Islet of Langerhans (tissue), 1 donor: ENCODE data around the gene ANKRD50.

Experiments
- FAIRE-seq: peaks from one replicate; lab custom pipeline; 2011; peaks lifted over from hg19 to GRCh38; lab: Jason Lieb, UNC

The ANKRD50 gene

DNA sequence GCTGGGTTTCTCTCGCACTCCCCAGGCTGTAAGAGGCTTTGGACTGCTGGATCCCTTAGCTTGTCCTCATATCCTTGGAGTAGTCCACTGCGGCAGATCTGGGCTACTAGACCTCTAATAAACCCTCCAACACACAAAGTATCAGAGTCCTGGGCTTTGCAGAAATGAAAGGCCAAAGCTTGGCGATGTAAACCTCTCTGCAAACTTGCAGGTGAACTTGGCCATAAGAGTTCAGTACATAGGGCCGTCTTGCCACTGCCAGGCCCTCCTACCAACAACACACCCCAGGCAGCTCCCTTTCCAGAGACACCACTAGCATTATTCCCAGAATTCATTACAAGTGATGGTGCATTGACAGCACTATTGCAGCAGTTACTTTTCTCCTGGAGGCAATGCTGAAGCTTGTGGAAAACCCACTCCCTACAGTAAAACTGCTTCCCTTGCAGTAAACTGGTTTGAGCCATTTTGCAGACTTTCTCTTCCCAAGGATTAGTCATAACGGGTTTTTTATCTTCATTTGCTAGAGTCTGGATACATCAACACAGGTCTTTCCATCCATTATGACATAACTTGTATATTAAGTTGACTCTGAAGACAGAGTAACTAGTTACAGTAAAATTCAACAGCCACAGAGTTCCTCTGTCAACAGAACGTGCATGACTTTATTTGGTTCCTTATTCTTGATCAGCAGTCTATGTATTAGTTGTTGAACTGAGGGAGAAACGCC, 2.4 kb downstream of the ANKRD50 start:
- no peak for FAIRE-seq

DNA sequence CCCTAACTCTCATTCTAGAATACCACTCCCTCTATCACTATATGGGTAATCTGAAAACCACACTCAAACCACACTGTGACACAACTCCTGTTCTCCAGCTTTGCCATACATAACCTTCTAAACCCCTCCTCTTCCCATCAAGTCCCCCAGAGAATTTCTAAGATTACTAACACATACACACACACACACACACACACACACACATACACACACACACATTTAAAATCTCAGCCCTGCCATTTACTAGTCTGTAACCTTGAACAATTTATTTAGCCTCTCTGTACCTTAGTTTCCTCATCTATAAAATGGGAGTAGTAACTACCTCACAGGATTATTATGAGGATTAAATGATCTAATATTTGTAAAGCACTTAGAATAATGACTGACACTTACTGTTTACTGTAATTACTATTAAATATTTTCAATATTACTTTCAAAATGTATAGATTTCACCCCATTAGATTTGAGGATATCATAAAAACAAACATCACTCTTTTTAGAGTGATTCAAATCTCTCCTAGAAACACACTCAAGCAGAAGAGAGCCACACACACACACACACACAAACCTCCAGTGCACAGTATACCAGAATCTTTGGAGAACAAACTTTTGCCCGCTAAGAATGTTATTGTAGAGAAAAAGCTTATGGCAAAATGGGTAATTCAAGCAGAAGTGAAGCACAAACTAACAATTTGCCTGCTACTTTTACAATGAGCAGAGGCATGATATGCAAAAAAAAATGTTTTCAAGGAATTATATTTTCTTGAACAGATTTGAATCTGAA, 3.8 kb downstream of the ANKRD50 start:
- FAIRE-seq = no peak

DNA sequence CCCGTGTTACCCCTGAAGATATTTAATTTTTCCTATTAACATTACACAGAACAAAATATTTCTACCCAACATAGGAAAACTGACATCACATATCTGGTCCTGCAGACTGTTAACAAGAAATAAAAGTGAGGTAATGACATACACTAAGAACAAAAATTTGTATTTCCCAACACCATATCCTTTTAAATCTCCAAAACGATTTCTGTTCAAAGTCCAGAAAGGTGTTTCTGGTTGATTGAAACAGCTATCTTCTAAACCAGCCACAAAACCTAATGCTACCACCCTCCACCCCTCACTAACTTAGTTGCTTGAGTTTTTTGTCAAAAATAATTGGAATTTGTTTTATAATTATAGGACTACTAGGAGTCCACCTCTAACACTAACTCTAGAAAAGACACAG, 7.1 kb downstream of the ANKRD50 start:
- FAIRE-seq = no peak

- FAIRE-seq = no peak
Measured at GRCh38 chr4:124703154-124703553, 9.4 kb downstream of the ANKRD50 start.

GRCh38 chr4:124697441-124697840, 15.1 kb downstream of the ANKRD50 start:
- FAIRE-seq = no peak

DNA sequence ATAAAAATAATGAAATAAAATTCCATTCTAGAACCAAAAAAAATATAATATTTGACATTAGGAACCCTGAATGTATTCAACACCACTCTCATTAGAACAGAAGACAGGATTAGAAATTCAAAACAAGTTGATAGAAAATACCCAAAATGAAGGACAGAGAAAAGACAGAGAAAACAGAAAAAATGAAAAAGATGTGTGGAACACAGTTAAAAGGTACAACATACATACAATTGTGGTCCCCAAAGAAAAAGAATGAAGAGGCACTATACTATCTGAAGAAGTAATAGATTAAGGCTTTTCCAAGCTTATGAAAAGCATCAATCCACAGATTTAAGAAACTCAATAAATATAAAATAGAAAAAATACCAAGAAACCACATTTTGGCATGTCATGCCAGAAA, 16.4 kb downstream of the ANKRD50 start:
- FAIRE-seq = no peak

DNA sequence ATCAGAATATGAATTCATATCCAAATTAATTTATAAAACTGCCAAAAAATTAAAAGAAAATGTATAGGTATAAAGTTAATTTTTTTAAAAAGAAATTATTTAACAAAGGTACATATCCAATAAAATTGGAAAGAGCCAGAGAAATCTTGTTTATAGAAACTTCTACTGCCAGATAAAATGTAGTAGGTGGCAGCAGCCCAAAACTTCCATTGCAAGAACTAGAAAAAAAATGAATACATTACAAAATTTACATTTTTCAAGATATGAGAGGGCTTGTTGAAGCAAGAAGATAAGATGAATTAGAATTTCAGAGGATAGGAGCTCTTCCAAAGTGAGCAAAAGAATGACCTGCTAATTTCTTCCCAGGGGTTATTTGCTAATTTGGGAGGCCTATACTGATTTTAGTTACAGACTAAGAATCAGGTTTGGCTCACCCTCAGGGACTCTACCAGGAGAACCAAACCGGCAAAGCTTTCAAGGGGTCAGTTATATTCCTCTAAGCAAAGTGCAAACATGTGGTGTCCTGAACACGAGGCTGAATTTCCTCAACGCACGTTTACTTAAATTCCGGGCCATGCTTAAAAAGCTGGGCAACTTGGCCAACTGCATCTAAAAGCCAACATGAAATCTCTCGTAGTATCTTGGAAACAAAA, 17.5 kb downstream of the ANKRD50 start:
- peak; percentile 30 for FAIRE-seq

DNA sequence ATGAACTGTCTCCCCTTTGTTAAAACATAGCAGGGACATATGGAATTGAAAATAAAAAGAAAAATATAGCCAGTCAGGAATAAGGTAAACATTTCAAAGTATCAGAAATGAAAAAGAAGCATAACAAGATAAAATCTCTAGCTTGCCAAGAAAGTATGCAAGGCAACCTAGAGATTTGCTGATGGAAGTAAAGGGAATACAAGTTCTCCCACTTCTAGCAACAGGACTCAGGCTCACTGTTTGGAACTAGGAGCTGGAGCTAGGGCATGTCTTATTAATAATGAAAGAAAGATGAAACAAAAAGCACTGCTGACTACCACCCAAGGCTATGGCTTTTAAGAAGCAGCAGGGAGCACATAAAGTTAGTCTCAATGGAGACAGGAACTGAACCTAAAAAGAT, 18.2 kb downstream of the ANKRD50 start:
- no peak for FAIRE-seq

- no peak for FAIRE-seq
Measured at GRCh38 chr4:124691801-124692200, 20.7 kb downstream of the ANKRD50 start.

DNA sequence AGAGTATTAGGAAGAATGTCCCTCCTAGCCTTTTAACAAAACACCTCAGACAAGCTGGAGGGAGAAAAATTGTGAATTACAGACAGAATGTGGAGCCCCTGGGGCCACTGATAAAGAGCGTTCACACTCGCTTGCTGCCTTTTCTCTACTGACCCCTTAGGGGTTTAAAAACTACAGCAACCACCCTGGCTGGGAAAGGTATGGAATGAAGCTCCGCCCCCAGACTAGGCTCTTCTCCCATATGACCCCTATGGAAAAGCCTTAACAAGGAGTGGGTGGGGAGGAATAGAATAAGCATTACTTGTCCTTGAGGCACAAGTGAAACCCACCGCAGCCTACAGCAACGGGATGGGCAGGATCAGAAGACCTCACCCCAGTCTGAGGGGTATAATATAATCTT, 26.3 kb downstream of the ANKRD50 start:
- no peak for FAIRE-seq

- FAIRE-seq = no peak
Measured at GRCh38 chr4:124685851-124686250, 26.7 kb downstream of the ANKRD50 start.

DNA sequence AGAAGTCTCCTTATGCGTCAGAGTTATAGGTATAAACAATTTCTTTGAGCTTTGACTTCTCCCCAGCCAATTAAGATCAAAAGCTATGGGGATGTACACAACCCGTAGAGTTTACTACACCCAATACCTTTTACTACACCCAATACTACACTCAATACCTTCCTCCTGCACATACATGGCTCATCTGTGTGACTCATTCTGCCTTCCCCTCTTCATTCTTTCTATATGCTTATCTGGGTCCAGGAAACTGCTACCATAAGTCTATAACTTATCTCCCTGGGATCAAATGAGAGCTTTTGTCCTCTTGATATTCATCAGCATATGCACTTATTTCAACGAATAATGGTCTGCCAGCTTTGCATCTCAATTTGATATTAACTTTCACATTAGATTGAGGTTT, 28.2 kb downstream of the ANKRD50 start:
- no peak for FAIRE-seq

DNA sequence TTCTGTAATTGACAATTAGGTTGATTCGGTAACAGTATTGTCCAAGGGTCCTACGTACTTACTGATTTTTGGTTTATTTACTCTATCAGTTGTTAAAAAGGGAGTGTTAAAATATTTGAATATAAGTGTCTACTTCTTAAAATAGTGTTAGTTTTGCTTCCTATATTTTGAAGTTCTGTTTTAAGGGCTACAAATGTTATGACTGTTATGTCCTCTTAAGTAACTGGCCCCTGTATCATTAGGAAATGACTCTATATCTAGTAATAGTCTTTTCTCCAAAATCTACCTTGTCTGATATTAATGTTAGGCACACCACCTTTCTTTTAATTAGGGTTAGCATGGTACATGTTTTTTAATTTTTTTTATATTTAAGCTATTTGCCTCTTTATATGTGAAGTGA, 30.1 kb downstream of the ANKRD50 start:
- no peak for FAIRE-seq

GRCh38 chr4:124666496-124666895, 46.0 kb downstream of the ANKRD50 start:
- no peak for FAIRE-seq

DNA sequence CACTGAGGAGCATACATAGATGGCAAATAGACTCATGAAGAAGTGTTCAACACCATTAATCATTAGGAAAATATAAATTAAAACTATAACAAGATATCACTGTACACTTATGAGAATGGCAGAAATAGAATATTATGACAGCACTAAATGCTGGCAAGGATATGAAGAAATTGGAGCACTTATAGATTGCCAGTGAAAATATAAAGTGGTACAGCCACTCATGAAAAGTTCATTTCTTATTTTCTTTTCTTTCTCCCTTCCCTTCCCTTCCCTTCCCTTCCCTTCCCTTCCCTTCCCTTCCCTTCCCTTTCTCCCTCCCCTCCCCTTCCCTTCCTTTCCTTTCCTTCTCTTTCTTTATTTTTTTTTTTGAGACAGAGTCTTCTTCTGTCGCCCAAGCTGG, 53.7 kb downstream of the ANKRD50 start:
- no peak for FAIRE-seq

- no peak for FAIRE-seq
Measured at GRCh38 chr4:124650614-124651013, 61.9 kb downstream of the ANKRD50 start.

- no peak for FAIRE-seq
Measured at GRCh38 chr4:124647599-124647998, 64.9 kb downstream of the ANKRD50 start.

- FAIRE-seq = no peak
Measured at GRCh38 chr4:124644621-124645020, 67.9 kb downstream of the ANKRD50 start.

GRCh38 chr4:124642846-124643245, 69.7 kb downstream of the ANKRD50 start:
- no peak for FAIRE-seq

DNA sequence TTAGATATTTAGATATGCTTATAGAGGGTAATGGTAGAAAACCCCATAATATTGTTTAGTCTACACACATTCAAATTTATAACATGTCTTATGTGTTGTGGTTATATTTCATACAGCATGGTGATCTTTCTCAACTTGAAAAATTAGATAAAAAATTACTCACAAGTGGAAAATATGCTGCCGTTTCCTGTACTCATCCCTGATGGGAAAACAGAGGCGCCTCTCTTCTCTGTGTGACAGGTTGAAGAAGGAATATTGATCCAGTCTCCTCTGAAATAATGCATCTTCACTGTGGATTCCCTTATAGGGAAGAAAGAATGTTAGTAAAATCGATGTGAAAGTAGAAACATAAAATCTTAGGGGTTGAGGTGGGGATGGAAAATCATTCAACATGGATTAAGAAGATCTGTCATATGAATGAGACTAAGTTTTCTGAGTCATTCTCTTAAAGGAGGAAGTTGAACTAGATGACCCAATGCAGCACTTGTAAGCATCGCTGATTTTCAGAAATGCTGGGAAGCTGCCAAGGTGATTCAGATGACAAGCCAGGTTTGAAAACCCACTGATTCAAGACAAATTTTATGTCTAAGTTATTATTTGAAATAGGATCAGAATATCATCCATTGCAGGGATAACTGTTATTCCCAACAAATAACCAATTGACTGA, 70.7 kb downstream of the ANKRD50 start:
- no peak for FAIRE-seq

GRCh38 chr4:124640022-124640730, 72.4 kb downstream of the ANKRD50 start:
- FAIRE-seq = no peak

- no peak for FAIRE-seq
Measured at GRCh38 chr4:124637321-124637720, 75.2 kb downstream of the ANKRD50 start.
